ENCODE results near the gene USP6NL. TPM values are rescaled to one million over a fixed set of nuclear protein-coding genes. Genes with fewer than 3 reads are reported as not detected.

USP6NL gene
- total and polyA plus RNA-seq, 9 of the 15 experiments (the other 6 are each of a cell fraction or from before 2014, with no cell fraction given): 3.2 to 26.6 (median 19.8) TPM

- Histone ChIP-seq H3K4me3 (no peak overlapping the region), H2AFZ (ENCODE audit: low read depth, low read length) (no peak overlapping the region), H3K9me1 (ENCODE audit: control insufficient read depth, insufficient read depth, low read length) (no peaks in the 10 kb centered on the region), H4K20me1 (replicated peaks; ENCODE audit: control insufficient read depth, insufficient read depth, low read length) (0 out of 2 replicates have a peak, but pooled peaks cover 5% of the 10 kb centered on the region), H3K4me1 (replicated peaks in 1 of 2; ENCODE audit: control insufficient read depth in 2 of 2, insufficient read depth in 2 of 2, low read length in 2 of 2) (peaks cover 10 to 46% of the 10 kb centered on the region in 2 experiments), H3K4me2 (ENCODE audit: insufficient read depth, low read length) (no peak overlapping the region), H3K9me3 (replicated peaks; ENCODE audit: control insufficient read depth, insufficient read depth, low read depth, low read length) (no peaks in the 10 kb centered on the region), H3K9ac (ENCODE audit: insufficient read depth in 1 of 2, low read depth in 2 of 2, low read length in 2 of 2) (no peak overlapping the region), H3K27ac (ENCODE audit: extremely low read depth, low read depth, low read length) (no peak overlapping the region), H3K27me3 (ENCODE audit: control insufficient read depth in 2 of 2, insufficient read depth in 2 of 2, low read length in 2 of 2) (no peaks in the 10 kb centered on the region), H3K79me2 (ENCODE audit: control insufficient read depth, insufficient read depth, low read length) (peaks cover 98% of the 10 kb centered on the region), H3K36me3 (ENCODE audit: control insufficient read depth, insufficient read depth, low read length) (peaks cover 21% of the 10 kb centered on the region)
- CTCF ChIA-PET (ENCODE audit: low intra/inter-chr PET ratio): no interaction called here
- no peak for ATAC-seq
- no peak for DNase-seq (ENCODE audit: extremely low read depth in 1 of 4, low spot score in 3 of 4)
- no TSS peak for BruUV-seq (replicated peaks)
- POLR2A ChIA-PET: interaction anchor here (0.9 to 1.6 kb wide), 2 partner anchors 8 to 24 kb away, joined by 3 read pairs; no protein-coding TSS in a partner anchor
- 75% methylated on average over 3 of the region's 3 CpGs for WGBS (ENCODE audit: insufficient coverage, low coverage, missing lambda C conversion rate)
- TF ChIP-seq ZNF507 (tag; conservative IDR thresholded peaks at IDR 0.05) (0 out of 2 replicates have a peak, but pooled peaks have one; percentile 27), RBM15 (IDR thresholded peaks at IDR 0.05; ENCODE audit: insufficient read depth, low read length) (no peak), BCL6 (CRISPR knock-in tag; IDR thresholded peaks at IDR 0.05) (no peak), ZNF175 (CRISPR knock-in tag; IDR thresholded peaks at IDR 0.05; ENCODE audit: low read depth) (no peak), MYBL2 (IDR thresholded peaks at IDR 0.05; ENCODE audit: low read depth) (no peak), MYBL2 (CRISPR knock-in tag; IDR thresholded peaks at IDR 0.05; ENCODE audit: borderline replicate concordance) (no peak), KAT7 (CRISPR knock-in tag; IDR thresholded peaks at IDR 0.05; ENCODE audit: borderline replicate concordance) (no peak)
- in situ Hi-C loops (cut with MboI): loop anchor here (5.0 kb wide), 1 partner anchor 75 kb away; no protein-coding TSS in a partner anchor
- no peak for FAIRE-seq
- intact Hi-C loops (cut with micrococcal nuclease): no loop called here
These were observed 14.0 kb downstream of the USP6NL start for GRCh38 chr10:11597470-11597869.
